PC-9 (cell line): Measurements from ENCODE around the gene ABCC3. TPM values are rescaled to one million over a fixed set of nuclear protein-coding genes. Genes with fewer than 3 reads are reported as not detected.

Experiments
- BruUV-seq: library from RNA; stranded (reverse); fragments of 400-500 nt; replicated peaks from 2 replicates; lab custom pipeline; 2021; lab: Mats Ljungman, UMichigan
- CTCF ChIA-PET: fragments of 300-600 bp; sonication (Branson Sonifier 250); formaldehyde crosslinking; loops from one replicate; lab custom pipeline; 2022; ENCODE audit warnings: antibody characterized with exemption; lab: Charles Lee
- POLR2A ChIA-PET: fragments of 300-600 bp; sonication (Branson Sonifier 250); formaldehyde crosslinking; loops from one replicate; lab custom pipeline; 2022; ENCODE audit warnings: antibody characterized with exemption; ENCODE audit not compliant: unreplicated experiment; lab: Charles Lee
- DNase-seq, 2 experiments: peaks; one replicate each; pipeline versions ENCODE4 v3.0.0 to v3.0.0-alpha.2; 2015 to 2022; ENCODE audit warnings: mixed read lengths in 1 of 2
- H2AFZ ChIP-seq: fragments of 200-600 bp; sonication (generic); 2 replicates; pipeline ENCODE4 v1.8.1; 2017; ENCODE audit warnings: antibody characterized with exemption
- H3F3A ChIP-seq: fragments of 200-600 bp; sonication (generic); 2 replicates; pipeline ENCODE4 v1.8.1; 2017; ENCODE audit warnings: antibody characterized with exemption, mild to moderate bottlenecking, low read depth; ENCODE audit not compliant: insufficient read depth
- H3K27ac ChIP-seq: fragments of 200-600 bp; sonication (generic); 2 replicates; pipeline ENCODE4 v1.6.1; 2016; ENCODE audit warnings: mixed run types
- H3K27me3 ChIP-seq: fragments of 200-600 bp; sonication (generic); 2 replicates; pipeline ENCODE4 v1.6.1; 2016; ENCODE audit warnings: low read depth, mixed run types; ENCODE audit not compliant: insufficient read depth
- H3K36me3 ChIP-seq: fragments of 200-600 bp; sonication (generic); 2 replicates; pipeline ENCODE4 v1.6.1; 2016; ENCODE audit warnings: low read depth, mixed run types
- H3K4me1 ChIP-seq: fragments of 200-600 bp; sonication (generic); replicated peaks from 2 replicates; pipeline ENCODE4 v1.6.1; 2016; ENCODE audit warnings: mixed run types; ENCODE audit not compliant: insufficient read depth
- H3K4me2 ChIP-seq: fragments of 200-600 bp; sonication (generic); 2 replicates; pipeline ENCODE4 v1.6.1; 2017; ENCODE audit warnings: mixed run types
- H3K4me3 ChIP-seq: fragments of 200-600 bp; sonication (generic); 2 replicates; pipeline ENCODE4 v1.6.1; 2016; ENCODE audit warnings: mixed run types
- H3K79me2 ChIP-seq: fragments of 200-600 bp; sonication (generic); 2 replicates; pipeline ENCODE4 v1.6.1; 2017; ENCODE audit warnings: low read depth, mixed run types
- H3K9me2 ChIP-seq: fragments of 200-600 bp; sonication (generic); 2 replicates; pipeline ENCODE4 v1.8.1; 2017; ENCODE audit warnings: mild to moderate bottlenecking; ENCODE audit not compliant: insufficient read depth
- H3K9me3 ChIP-seq: fragments of 200-600 bp; sonication (generic); 2 replicates; pipeline ENCODE4 v1.8.1; 2016; ENCODE audit warnings: low read depth; ENCODE audit not compliant: insufficient read depth
- H4K20me1 ChIP-seq: fragments of 200-600 bp; sonication (generic); 2 replicates; pipeline ENCODE4 v1.8.1; 2017; ENCODE audit not compliant: insufficient read depth
- CTCF ChIP-seq: fragments of 200-600 bp; sonication (generic); conservative IDR thresholded peaks from 2 replicates; pipeline ENCODE4 v1.6.1; 2017; ENCODE audit warnings: mixed run types, antibody characterized with exemption, mild to moderate bottlenecking, moderate library complexity
- EZH2 ChIP-seq: fragments of 200-600 bp; sonication (generic); IDR thresholded peaks from 2 replicates; pipeline ENCODE4 v1.8.0; 2017; ENCODE audit warnings: antibody characterized with exemption, low read depth
- intact Hi-C: fragments of 100-400 bp; cut with micrococcal nuclease; formaldehyde crosslinking; loops from one replicate; pipeline ENCODE4 v1.10.0; 2022; ENCODE audit not compliant: unreplicated experiment
- total RNA-seq: library from RNA; stranded (reverse); gene quantifications from 2 replicates; pipeline ENCODE4 v1.2.3, GENCODE V29; 2021

Gene ABCC3
- total RNA-seq, 1 experiment from 2014 or later: 221 TPM

- Histone ChIP-seq H3K27me3 (no peaks in the 10 kb centered on the region), H3K9me2 (no peaks in the 10 kb centered on the region), H3K9me3 (no peaks in the 10 kb centered on the region), H4K20me1 (no peaks in the 10 kb centered on the region), H3K36me3 (peaks cover 25% of the 10 kb centered on the region), H2AFZ (no peak overlapping the region), H3F3A (peaks cover 83% of the 10 kb centered on the region), H3K4me3 (peak overlapping the region; percentile 81), H3K4me2 (peak overlapping the region; percentile 96), H3K79me2 (peaks cover 62% of the 10 kb centered on the region), H3K27ac (peak overlapping the region; percentile 91), H3K4me1 (peaks cover 84% of the 10 kb centered on the region)
- intact Hi-C loops: no loop called here
- CTCF ChIA-PET: interaction anchor here (0.6 to 4.7 kb wide), 4 partner anchors 22 to 466 kb away, joined by 3 to 33 read pairs (median 4); no protein-coding TSS in a partner anchor
- no peak for TF ChIP-seq CTCF
- TF ChIP-seq EZH2: no peak
- no TSS peak for BruUV-seq
- POLR2A ChIA-PET: interaction anchor here (0.6 to 0.7 kb wide), 3 partner anchors 26 to 145 kb away, joined by 3 to 9 read pairs (median 4); no protein-coding TSS in a partner anchor
- peak in 1 of 2 experiments; percentile 56 for DNase-seq
Measured at GRCh38 chr17:50635732-50635981, 976 bp downstream of the ABCC3 start.

DNA sequence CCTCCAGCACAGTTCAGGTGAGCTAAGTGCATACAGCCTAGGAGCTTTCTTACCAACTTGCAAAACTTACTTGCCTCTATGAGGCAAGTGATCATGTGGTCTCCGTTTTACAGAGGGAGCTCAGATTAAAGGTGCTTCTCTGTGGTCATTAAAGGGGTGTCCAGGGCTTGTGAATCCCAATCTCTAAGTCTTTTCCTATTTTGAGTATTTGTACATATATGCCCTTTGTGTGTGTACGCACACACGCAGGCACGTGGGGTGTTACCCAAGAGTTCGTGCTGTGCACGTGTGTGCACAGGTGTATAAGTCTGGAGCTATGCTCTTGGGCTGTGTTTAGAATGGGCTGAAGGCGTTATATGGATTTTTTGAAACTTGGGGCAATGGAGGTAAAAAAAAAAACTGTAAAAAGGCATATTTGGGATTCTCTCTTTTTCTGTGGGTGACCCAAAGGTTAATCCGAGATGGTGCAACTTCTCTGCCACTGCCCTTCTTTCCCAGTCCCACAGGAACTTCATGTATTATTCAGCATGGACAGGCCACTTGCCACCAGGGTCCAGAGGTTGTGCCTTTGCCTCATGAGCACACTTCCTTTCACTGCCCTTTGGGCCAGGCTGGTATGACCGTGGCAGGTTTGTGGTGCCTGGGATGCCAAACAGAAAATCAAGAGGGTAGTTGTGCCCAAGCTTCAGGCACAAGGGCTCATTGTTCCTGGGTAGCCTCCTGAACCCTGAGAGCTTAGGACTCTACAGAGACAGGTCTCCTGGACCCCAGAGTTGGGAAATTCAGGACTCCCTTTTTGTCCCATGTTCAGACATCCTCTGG lies 1.5 kb downstream of the ABCC3 start:
- Histone ChIP-seq H3K9me2 (no peaks in the 10 kb centered on the region), H3K27me3 (no peaks in the 10 kb centered on the region), H3K4me1 (peaks cover 84% of the 10 kb centered on the region), H3K9me3 (no peaks in the 10 kb centered on the region), H4K20me1 (no peaks in the 10 kb centered on the region), H3K79me2 (peaks cover 67% of the 10 kb centered on the region), H3K36me3 (peaks cover 30% of the 10 kb centered on the region), H3K4me3 (peak overlapping the region; percentile 81), H2AFZ (no peak overlapping the region), H3K4me2 (peak overlapping the region; percentile 96), H3F3A (peaks cover 81% of the 10 kb centered on the region), H3K27ac (peak overlapping the region; percentile 91)
- CTCF ChIA-PET: interaction anchor here (0.6 to 4.7 kb wide), 5 partner anchors 22 to 467 kb away, joined by 3 to 33 read pairs (median 3); no protein-coding TSS in a partner anchor
- TSS peak; percentile 31 for BruUV-seq
- TF ChIP-seq CTCF: no peak
- POLR2A ChIA-PET: interaction anchor here (0.6 to 0.7 kb wide), 3 partner anchors 57 to 144 kb away, joined by 3 to 4 read pairs (median 4); no protein-coding TSS in a partner anchor
- peak in 1 of 2 experiments; percentile 49 for DNase-seq
- intact Hi-C loops: no loop called here

- ChIA-PET POLR2A (interaction anchor here (0.7 kb wide), 1 partner anchor 57 kb away, joined by 4 read pairs; no protein-coding TSS in a partner anchor), CTCF (interaction anchor here (0.6 to 4.7 kb wide), 4 partner anchors 24 to 385 kb away, joined by 3 to 33 read pairs (median 5); no protein-coding TSS in a partner anchor)
- no peak overlapping the region for H2AFZ ChIP-seq
- H3K9me2 ChIP-seq: no peaks in the 10 kb centered on the region
- TF ChIP-seq EZH2: no peak
- no peak for TF ChIP-seq CTCF
- no peaks in the 10 kb centered on the region for H3K9me3 ChIP-seq
- H3K4me3 ChIP-seq: peak overlapping the region; percentile 81
- H3K4me2 ChIP-seq: peak overlapping the region; percentile 96
- no TSS peak for BruUV-seq
- peaks cover 36% of the 10 kb centered on the region for H3K36me3 ChIP-seq
- intact Hi-C loops: no loop called here
- H4K20me1 ChIP-seq: no peaks in the 10 kb centered on the region
- peaks cover 73% of the 10 kb centered on the region for H3K79me2 ChIP-seq
- H3F3A ChIP-seq: peaks cover 76% of the 10 kb centered on the region
- no peak for DNase-seq
- peaks cover 84% of the 10 kb centered on the region for H3K4me1 ChIP-seq
- H3K27ac ChIP-seq: peak overlapping the region; percentile 91
- no peaks in the 10 kb centered on the region for H3K27me3 ChIP-seq
Measured at GRCh38 chr17:50636804-50637195, 2.1 kb downstream of the ABCC3 start.
